Endometrium (tissue), 2 donors: ENCODE results near the gene LTBP2.
"Not testable (repeated sequence)": the region's sequence is repeated elsewhere in the genome, so short reads cannot be mapped to it uniquely, and the experiment has no call there.

Source experiments
- FAIRE-seq: peaks from 2 replicates; lab custom pipeline; 2012; peaks lifted over from hg19 to GRCh38; lab: Jason Lieb, UNC
- donor health status: control.
- donor health status: control.

The LTBP2 gene

GRCh38 chr14:74551001-74551400 lies 61.0 kb downstream of the LTBP2 start:
- FAIRE-seq, result no peak

DNA sequence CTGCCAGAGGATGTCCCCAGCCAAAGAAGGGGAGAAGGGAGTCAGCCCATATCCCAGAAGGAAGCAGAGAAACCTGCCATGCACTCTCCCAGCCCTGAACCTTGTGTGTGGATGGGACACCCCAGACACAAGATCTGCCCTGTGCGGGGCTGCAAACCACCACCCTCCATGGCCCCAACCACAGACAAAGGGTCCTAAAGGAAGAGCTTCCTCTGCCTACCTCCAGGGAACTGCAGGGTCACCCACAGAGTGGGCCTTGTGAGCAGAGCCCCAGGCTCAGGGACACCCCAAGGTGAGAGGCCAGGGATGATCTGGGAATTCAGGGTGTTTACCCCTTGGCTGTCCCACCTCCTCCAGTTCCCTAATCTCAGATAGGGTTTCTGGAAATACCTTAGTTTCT lies 62.0 kb downstream of the LTBP2 start:
- FAIRE-seq, result no peak

GRCh38 chr14:74549588-74549987 lies 62.4 kb downstream of the LTBP2 start:
- FAIRE-seq, result no peak

- FAIRE-seq, result no peak
Observed at GRCh38 chr14:74548881-74549280, 63.2 kb downstream of the LTBP2 start.

GRCh38 chr14:74547331-74547927 lies 64.6 kb downstream of the LTBP2 start:
- FAIRE-seq, result no peak

- FAIRE-seq, result no peak
Observed at GRCh38 chr14:74546416-74546815, 65.6 kb downstream of the LTBP2 start.

DNA sequence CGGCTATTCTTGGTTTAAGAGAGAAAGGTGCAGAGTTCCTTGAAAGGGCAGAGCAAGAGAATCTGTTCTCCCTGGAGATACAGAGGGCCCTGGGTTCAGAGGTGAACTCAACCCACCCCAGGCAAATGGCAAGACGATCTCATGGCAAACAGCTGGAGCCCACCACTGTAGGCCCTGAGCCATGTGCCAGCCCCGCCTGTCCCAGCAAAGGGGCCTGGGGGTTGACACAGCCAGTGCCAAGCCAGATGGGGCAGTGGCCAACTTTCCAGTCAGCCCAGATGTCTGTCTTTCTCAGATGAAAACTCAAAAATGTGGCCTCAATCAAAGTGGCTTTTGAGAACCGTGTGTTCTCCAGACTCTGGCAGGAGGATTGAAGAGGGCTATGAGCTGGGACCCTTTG lies 66.7 kb downstream of the LTBP2 start:
- FAIRE-seq, result no peak

- no peak for FAIRE-seq
Observed at GRCh38 chr14:74543771-74544438, 68.1 kb downstream of the LTBP2 start.

GRCh38 chr14:74542056-74542685 lies 69.9 kb downstream of the LTBP2 start:
- no peak for FAIRE-seq

DNA sequence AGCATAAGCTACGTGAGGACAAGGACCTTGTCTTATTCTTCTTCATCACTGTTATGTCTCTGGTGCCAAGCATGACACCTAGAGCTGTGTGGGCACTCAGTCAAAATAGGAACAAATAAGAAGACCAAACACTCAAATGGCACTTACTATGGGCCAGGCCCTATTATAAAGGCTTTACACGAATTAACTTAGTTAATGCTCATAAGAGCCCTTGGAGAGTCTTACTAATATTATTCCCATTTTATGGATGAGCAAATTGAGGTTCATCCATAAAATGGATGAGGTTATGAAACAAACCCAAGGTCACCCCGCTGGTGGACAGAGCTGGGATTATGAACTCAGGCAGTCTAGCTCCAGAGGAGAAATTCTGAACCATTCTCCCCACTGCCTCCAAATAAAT lies 70.8 kb downstream of the LTBP2 start:
- FAIRE-seq, result no peak

- no peak for FAIRE-seq
Observed at GRCh38 chr14:74539503-74539902, 72.5 kb downstream of the LTBP2 start.

GRCh38 chr14:74538411-74539391 lies 73.3 kb downstream of the LTBP2 start:
- no peak for FAIRE-seq

DNA sequence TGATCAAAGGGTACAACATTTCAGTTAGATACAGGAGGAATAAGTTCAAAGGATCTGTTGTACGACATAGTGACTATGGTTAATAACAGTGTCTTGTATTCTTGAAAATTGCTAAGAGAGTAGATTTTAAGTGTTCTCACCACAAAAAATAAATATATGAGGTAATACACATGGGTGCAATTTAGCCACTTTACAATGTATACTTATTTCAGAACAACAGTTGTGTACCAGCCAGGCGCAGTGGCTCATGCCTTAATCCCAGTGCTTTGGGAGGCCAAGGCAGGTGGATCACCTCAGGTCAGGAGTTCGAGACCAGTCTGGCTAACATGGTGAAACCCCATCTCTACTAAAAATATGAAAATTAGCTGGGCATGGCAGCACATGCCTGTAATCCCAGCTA lies 75.7 kb downstream of the LTBP2 start:
- not testable (repeated sequence) for FAIRE-seq

GRCh38 chr14:74535756-74536325 lies 76.2 kb downstream of the LTBP2 start:
- FAIRE-seq, result no peak

- FAIRE-seq, result no peak
Observed at GRCh38 chr14:74533576-74533975, 78.5 kb downstream of the LTBP2 start.

DNA sequence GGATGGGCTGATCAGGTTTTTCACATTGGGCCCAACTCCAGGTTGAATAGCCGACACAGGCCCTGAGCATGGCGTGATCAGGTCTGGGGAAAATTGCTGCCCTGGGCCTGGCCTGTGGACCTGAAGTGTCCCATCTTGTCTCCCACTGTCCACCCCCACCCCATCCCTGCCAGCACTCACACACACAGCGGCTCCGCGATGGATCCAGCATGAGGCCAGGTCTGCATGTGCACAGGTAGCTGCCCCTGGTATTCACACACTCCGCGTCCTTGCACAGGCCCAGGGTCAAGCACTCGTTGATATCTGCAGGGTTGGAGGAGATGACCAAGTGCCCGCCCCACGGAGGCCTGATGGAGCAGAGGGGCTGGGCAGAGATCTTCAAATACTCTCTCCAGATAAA lies 79.8 kb downstream of the LTBP2 start:
- FAIRE-seq, result no peak

- FAIRE-seq, result no peak
Observed at GRCh38 chr14:74531467-74531866, 80.6 kb downstream of the LTBP2 start.

- FAIRE-seq, result no peak
Observed at GRCh38 chr14:74531006-74531405, 81.0 kb downstream of the LTBP2 start.

DNA sequence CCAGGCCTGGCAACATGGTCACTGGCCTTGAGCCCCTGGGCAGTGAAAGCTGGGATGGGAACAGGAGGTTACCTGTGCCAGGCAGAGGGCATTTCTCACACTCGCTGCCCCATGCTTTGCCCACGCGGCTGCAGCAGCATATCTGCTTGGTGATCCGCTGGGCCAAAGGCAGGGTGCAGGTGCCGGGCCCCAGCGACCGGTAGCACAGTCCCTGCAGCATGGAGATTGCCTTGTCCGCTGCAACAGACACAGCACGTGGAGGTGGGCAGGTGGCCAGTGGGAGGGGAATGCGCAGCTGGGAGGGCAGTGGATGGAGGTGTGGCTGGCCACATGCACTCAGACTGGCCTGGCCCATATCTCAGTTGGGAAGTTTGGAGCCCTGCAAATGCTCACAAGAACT lies 83.2 kb downstream of the LTBP2 start:
- no peak for FAIRE-seq

DNA sequence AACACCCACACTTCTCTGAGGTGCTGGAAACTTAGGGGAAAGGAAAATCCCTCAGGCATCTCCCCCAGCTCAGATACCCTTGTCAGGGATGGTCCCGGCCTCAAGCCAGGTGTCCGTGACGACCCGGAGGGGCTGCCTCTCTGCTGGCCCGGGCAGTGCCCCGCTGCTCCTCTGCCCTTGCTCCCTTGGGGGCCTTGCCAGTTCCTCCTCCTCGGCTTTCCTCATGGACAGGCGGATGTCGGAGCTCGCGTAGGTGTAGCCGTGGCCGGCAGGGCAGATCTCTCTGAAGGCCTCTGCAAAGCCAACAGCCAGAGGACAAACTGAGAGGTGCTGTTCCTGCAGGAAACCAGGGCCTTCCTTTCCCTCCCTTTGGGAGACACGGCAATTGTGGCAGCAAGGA lies 83.6 kb downstream of the LTBP2 start:
- FAIRE-seq, result no peak

- FAIRE-seq, result no peak
Observed at GRCh38 chr14:74527736-74528280, 84.2 kb downstream of the LTBP2 start.
